Gastrocnemius medialis (tissue), 4 donors: ENCODE results near the gene HLA-B.

Experiments
- CTCF ChIP-seq, 5 experiments: fragments of 450-650 bp in 3 of 5; fragments of 200-600 bp in 2 of 5; sonication (generic) in 2 of 5; IDR thresholded peaks in 4 of 5; conservative IDR thresholded peaks in 1 of 5; 1 replicate in 4 of 5; 2 replicates in 1 of 5; pipeline ENCODE4 v1.5.1; 2016 to 2019; ENCODE audit warnings: antibody characterized with exemption in 5 of 5, mild to moderate bottlenecking in 3 of 5, moderate library complexity in 3 of 5
- POLR2A ChIP-seq, 2 donors: fragments of 450-650 bp; IDR thresholded peaks; one replicate each; pipeline ENCODE4 v1.6.1; 2017; ENCODE audit warnings: antibody characterized with exemption in 2 of 2, mild to moderate bottlenecking in 2 of 2, moderate library complexity in 2 of 2

DNA sequence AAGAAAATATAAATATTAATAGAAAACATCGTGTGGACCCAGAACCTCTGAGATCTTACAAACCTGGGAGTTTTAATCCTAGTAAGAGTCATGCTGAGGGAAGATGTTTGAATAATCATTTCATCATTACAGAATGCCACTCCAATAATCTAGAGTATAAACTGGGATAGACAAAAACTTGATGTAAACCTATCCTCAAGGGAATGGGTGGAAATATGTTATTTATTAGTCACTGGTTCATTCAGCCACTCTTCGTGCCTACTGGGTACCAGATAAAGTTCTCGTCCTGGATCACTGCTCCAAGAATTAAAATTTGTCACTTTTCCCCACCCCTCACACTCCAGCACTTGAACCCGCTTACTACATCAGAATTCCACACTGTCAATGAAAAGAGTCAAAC lies 7.7 kb downstream of the HLA-B start:
- TF ChIP-seq POLR2A (IDR thresholded peaks at IDR 0.05) (no peak), CTCF (IDR thresholded peaks at IDR 0.05 in 4 of 5, conservative IDR thresholded peaks at IDR 0.05 in 1 of 5) (no peak)
